ENCODE results near the gene IL1R1. TPM values are rescaled to one million over a fixed set of nuclear protein-coding genes. Genes with fewer than 3 reads are reported as not detected.

IL1R1 gene
- polyA plus RNA-seq, 1 donor from 2014 or later: not detected

DNA sequence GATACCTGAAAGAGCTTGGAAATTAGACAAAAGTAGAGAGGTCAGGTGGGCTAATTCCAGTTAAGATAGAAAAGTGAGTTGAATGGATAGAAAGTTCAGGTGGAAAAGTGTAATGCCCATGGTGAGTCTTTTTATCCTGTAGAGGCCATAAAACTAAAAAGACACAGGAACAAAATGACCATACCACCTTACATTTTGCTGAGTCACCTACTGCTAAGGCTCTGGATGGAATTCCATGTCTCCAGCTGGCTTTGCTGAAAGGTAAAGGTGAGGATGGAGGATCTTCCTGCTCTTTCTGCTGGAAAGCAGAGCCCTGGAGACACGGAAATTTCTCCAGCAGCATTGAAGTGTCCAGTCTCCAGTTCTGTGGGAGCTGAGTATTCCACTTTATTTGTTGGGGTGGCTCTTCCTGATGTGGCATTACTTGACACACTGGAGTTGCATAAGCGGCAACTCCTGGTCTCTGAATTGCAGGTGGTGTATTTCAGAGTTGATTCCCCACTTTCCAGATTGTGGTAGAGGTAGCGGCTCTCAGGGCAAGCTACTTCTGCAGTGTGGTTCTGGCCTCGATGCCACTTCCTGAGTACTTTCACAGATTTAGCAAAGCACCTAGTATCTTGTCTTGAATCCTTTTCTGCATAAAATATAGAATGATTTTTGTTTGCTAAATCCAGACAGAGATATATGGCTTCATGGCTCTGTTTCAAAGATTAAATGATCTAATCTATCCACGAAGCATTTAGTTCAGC lies 55.0 kb downstream of the IL1R1 start:
- H4K20me1 ChIP-seq (ENCODE audit: insufficient read depth): no peaks in the 10 kb centered on the region
- H3K27ac ChIP-seq (ENCODE audit: low read length): no peak overlapping the region
- H3K9ac ChIP-seq (ENCODE audit: low read length): no peak overlapping the region
- no peaks in the 10 kb centered on the region for H3K9me2 ChIP-seq (ENCODE audit: insufficient read depth, low read length)
- no peaks in the 10 kb centered on the region for H3K79me2 ChIP-seq (replicated peaks; ENCODE audit: insufficient read depth, low read length)
- H3K4me3 ChIP-seq (ENCODE audit: low read length): no peak overlapping the region
- H3F3A ChIP-seq (ENCODE audit: insufficient read depth, low read length, poor library complexity, severe bottlenecking): no peaks in the 10 kb centered on the region
- H2AFZ ChIP-seq (ENCODE audit: low read depth, low read length): no peak overlapping the region
- H3K4me2 ChIP-seq (ENCODE audit: low read length): no peak overlapping the region
- H3K27me3 ChIP-seq (ENCODE audit: insufficient read depth, low read depth, low read length): no peaks in the 10 kb centered on the region
- TF ChIP-seq MXI1 (conservative IDR thresholded peaks at IDR 0.05; ENCODE audit: poor library complexity, severe bottlenecking) (no peak), EP300 (conservative IDR thresholded peaks at IDR 0.05; ENCODE audit: poor library complexity, severe bottlenecking) (no peak), RAD21 (conservative IDR thresholded peaks at IDR 0.05) (no peak), SMC3 (conservative IDR thresholded peaks at IDR 0.05; ENCODE audit: poor library complexity) (no peak), TAF1 (IDR thresholded peaks at IDR 0.05; ENCODE audit: low read depth) (no peak), POLR2AphosphoS5 (IDR thresholded peaks at IDR 0.05) (no peak), EZH2 (IDR thresholded peaks at IDR 0.05; ENCODE audit: borderline replicate concordance, insufficient read depth, low read length, poor library complexity, severe bottlenecking) (no peak)
- TF ChIP-seq, protein P1, sequence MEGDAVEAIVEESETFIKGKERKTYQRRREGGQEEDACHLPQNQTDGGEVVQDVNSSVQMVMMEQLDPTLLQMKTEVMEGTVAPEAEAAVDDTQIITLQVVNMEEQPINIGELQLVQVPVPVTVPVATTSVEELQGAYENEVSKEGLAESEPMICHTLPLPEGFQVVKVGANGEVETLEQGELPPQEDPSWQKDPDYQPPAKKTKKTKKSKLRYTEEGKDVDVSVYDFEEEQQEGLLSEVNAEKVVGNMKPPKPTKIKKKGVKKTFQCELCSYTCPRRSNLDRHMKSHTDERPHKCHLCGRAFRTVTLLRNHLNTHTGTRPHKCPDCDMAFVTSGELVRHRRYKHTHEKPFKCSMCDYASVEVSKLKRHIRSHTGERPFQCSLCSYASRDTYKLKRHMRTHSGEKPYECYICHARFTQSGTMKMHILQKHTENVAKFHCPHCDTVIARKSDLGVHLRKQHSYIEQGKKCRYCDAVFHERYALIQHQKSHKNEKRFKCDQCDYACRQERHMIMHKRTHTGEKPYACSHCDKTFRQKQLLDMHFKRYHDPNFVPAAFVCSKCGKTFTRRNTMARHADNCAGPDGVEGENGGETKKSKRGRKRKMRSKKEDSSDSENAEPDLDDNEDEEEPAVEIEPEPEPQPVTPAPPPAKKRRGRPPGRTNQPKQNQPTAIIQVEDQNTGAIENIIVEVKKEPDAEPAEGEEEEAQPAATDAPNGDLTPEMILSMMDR (IDR thresholded peaks at IDR 0.05; ENCODE audit: poor library complexity, severe bottlenecking): no peak
- TF ChIP-seq, protein P2, sequence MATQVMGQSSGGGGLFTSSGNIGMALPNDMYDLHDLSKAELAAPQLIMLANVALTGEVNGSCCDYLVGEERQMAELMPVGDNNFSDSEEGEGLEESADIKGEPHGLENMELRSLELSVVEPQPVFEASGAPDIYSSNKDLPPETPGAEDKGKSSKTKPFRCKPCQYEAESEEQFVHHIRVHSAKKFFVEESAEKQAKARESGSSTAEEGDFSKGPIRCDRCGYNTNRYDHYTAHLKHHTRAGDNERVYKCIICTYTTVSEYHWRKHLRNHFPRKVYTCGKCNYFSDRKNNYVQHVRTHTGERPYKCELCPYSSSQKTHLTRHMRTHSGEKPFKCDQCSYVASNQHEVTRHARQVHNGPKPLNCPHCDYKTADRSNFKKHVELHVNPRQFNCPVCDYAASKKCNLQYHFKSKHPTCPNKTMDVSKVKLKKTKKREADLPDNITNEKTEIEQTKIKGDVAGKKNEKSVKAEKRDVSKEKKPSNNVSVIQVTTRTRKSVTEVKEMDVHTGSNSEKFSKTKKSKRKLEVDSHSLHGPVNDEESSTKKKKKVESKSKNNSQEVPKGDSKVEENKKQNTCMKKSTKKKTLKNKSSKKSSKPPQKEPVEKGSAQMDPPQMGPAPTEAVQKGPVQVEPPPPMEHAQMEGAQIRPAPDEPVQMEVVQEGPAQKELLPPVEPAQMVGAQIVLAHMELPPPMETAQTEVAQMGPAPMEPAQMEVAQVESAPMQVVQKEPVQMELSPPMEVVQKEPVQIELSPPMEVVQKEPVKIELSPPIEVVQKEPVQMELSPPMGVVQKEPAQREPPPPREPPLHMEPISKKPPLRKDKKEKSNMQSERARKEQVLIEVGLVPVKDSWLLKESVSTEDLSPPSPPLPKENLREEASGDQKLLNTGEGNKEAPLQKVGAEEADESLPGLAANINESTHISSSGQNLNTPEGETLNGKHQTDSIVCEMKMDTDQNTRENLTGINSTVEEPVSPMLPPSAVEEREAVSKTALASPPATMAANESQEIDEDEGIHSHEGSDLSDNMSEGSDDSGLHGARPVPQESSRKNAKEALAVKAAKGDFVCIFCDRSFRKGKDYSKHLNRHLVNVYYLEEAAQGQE (IDR thresholded peaks at IDR 0.05; ENCODE audit: borderline replicate concordance): no peak
- H3K9me3 ChIP-seq (ENCODE audit: low read length): no peaks in the 10 kb centered on the region
- H3K36me3 ChIP-seq (ENCODE audit: insufficient read depth, low read length): no peaks in the 10 kb centered on the region

DNA sequence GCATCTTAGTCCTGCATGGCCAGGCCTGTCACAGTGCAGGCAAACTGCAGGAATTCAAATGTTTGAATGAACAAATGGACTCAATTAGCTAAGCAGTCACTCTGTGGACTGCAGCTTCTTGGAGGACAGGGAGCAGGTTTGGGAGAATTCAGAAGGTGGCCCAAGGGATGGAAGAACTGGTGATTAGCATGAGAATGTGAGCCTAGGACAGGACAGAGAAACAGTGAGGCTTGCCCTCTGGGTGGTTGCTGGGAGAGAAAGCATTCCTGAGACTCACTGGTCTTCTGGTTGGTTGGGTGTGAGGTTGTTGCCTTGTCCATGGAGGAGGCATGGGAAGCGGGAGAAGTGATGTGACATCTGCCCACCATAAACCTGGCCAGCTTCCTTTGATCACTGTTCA lies 58.0 kb downstream of the IL1R1 start:
- H3F3A ChIP-seq (ENCODE audit: insufficient read depth, low read length, poor library complexity, severe bottlenecking): no peaks in the 10 kb centered on the region
- H3K27ac ChIP-seq (ENCODE audit: low read length): no peak overlapping the region
- no peak overlapping the region for H3K4me3 ChIP-seq (ENCODE audit: low read length)
- no peak overlapping the region for H3K9ac ChIP-seq (ENCODE audit: low read length)
- H3K4me2 ChIP-seq (ENCODE audit: low read length): no peak overlapping the region
- no peaks in the 10 kb centered on the region for H3K36me3 ChIP-seq (ENCODE audit: insufficient read depth, low read length)
- H3K9me2 ChIP-seq (ENCODE audit: insufficient read depth, low read length): no peaks in the 10 kb centered on the region
- H2AFZ ChIP-seq (ENCODE audit: low read depth, low read length): no peak overlapping the region
- no peak for TF ChIP-seq MXI1 (conservative IDR thresholded peaks at IDR 0.05; ENCODE audit: poor library complexity, severe bottlenecking)
- no peak for TF ChIP-seq TAF1 (IDR thresholded peaks at IDR 0.05; ENCODE audit: low read depth)
- TF ChIP-seq RAD21 (conservative IDR thresholded peaks at IDR 0.05): no peak
- TF ChIP-seq, protein P2 (IDR thresholded peaks at IDR 0.05; ENCODE audit: borderline replicate concordance): no peak
- TF ChIP-seq EZH2 (IDR thresholded peaks at IDR 0.05; ENCODE audit: borderline replicate concordance, insufficient read depth, low read length, poor library complexity, severe bottlenecking): no peak
- TF ChIP-seq, protein P1 (IDR thresholded peaks at IDR 0.05; ENCODE audit: poor library complexity, severe bottlenecking): no peak
- TF ChIP-seq POLR2AphosphoS5 (IDR thresholded peaks at IDR 0.05): no peak
- TF ChIP-seq EP300 (conservative IDR thresholded peaks at IDR 0.05; ENCODE audit: poor library complexity, severe bottlenecking): no peak
- no peak for TF ChIP-seq SMC3 (conservative IDR thresholded peaks at IDR 0.05; ENCODE audit: poor library complexity)
- H3K79me2 ChIP-seq (replicated peaks; ENCODE audit: insufficient read depth, low read length): no peaks in the 10 kb centered on the region
- no peaks in the 10 kb centered on the region for H3K27me3 ChIP-seq (ENCODE audit: insufficient read depth, low read depth, low read length)
- no peaks in the 10 kb centered on the region for H3K9me3 ChIP-seq (ENCODE audit: low read length)
- H4K20me1 ChIP-seq (ENCODE audit: insufficient read depth): no peaks in the 10 kb centered on the region
